K562 (cell line): ENCODE data around the gene NUP153. TPM values are rescaled to one million over a fixed set of nuclear protein-coding genes. Genes with fewer than 3 reads are reported as not detected.

Experiments used
- ATAC-seq: fragments of 200-7000 bp; cut with Tn5 transposase; 3 replicates; pipeline ENCODE4 v1.9.1; 2020; ENCODE audit warnings: moderate library complexity
- BruUV-seq: library from RNA; stranded (reverse); fragments of 400-500 nt; replicated peaks from 2 replicates; lab custom pipeline; 2021; lab: Mats Ljungman, UMichigan
- CTCF ChIA-PET: fragments of 300-600 bp; formaldehyde crosslinking; extraction: SDS; loops from one replicate; lab custom pipeline; 2021; ENCODE audit warnings: low intra/inter-chr PET ratio; lab: Yijun Ruan, JAX
- POLR2A ChIA-PET: fragments of 300-600, 350-650 bp; sonication (Branson Sonifier 250); formaldehyde crosslinking; extraction: SDS; loops from one replicate; lab custom pipeline; 2021; ENCODE audit warnings: antibody characterized with exemption, inconsistent platforms; lab: Yijun Ruan, JAX
- DNase-seq, 4 experiments: peaks; one replicate each; pipeline versions ENCODE4 v3.0.0 to v3.0.0-alpha.2; 2011 to 2018; ENCODE audit warnings: low spot score in 3 of 4, mixed read lengths in 3 of 4; ENCODE audit errors: extremely low read depth in 1 of 4
- FAIRE-seq: peaks from 2 replicates; lab custom pipeline; 2011; peaks lifted over from hg19 to GRCh38; lab: Jason Lieb, UNC
- H2AFZ ChIP-seq: 2 replicates; pipeline ENCODE4 v1.6.0; 2011; ENCODE audit warnings: low read depth, low read length, control low read depth, inconsistent platforms
- H3K27ac ChIP-seq: fragments of 200-600 bp; 3 replicates; pipeline ENCODE4 v1.8.0; 2011; ENCODE audit warnings: low read depth, mild to moderate bottlenecking, control low read depth, inconsistent platforms, low read length, moderate library complexity, mixed read lengths; ENCODE audit errors: extremely low read depth
- H3K27me3 ChIP-seq, 2 experiments: fragments of 300-600 bp in 1 of 2; 2 replicates in 1 of 2; 3 replicates in 1 of 2; pipeline versions ENCODE4 v1.6.0 to v1.8.0; 2011; ENCODE audit warnings: inconsistent platforms in 2 of 2, low read length in 2 of 2, mild to moderate bottlenecking in 1 of 2, mixed read lengths in 1 of 2, moderate library complexity in 1 of 2; ENCODE audit not compliant: control insufficient read depth in 2 of 2, insufficient read depth in 2 of 2
- H3K36me3 ChIP-seq: fragments of 300-600 bp; 3 replicates; pipeline ENCODE4 v1.8.0; 2011; ENCODE audit warnings: mild to moderate bottlenecking, low read length, inconsistent platforms; ENCODE audit not compliant: control insufficient read depth, insufficient read depth
- H3K4me1 ChIP-seq, 2 experiments: fragments of 200-600 bp in 1 of 2; replicated peaks in 1 of 2; 2 replicates in 1 of 2; 3 replicates in 1 of 2; pipeline versions ENCODE4 v1.5.1 to v1.8.0; 2011; ENCODE audit warnings: inconsistent platforms in 2 of 2, low read length in 2 of 2, mild to moderate bottlenecking in 1 of 2, mixed read lengths in 1 of 2, moderate library complexity in 1 of 2; ENCODE audit not compliant: control insufficient read depth in 2 of 2, insufficient read depth in 2 of 2
- H3K4me2 ChIP-seq: 2 replicates; pipeline ENCODE4 v1.6.1; 2011; ENCODE audit warnings: low read length, control low read depth, inconsistent platforms, mixed read lengths; ENCODE audit not compliant: insufficient read depth
- H3K4me3 ChIP-seq: fragments of 200-600 bp; sonication (generic), shearing (Covaris generic); 2 replicates; pipeline ENCODE4 v1.5.1; 2016; ENCODE audit warnings: control low read depth, inconsistent platforms
- H3K79me2 ChIP-seq: fragments of 200-600 bp; 3 replicates; pipeline ENCODE4 v1.8.0; 2011; ENCODE audit warnings: low read length, inconsistent platforms; ENCODE audit not compliant: control insufficient read depth, insufficient read depth
- H3K9ac ChIP-seq, 2 experiments: 2 replicates each; pipeline versions ENCODE4 v1.6.0 to v1.6.1; 2011; ENCODE audit warnings: low read depth in 2 of 2, low read length in 2 of 2, control low read depth in 1 of 2, inconsistent platforms in 1 of 2, mild to moderate bottlenecking in 1 of 2, mixed read lengths in 1 of 2; ENCODE audit not compliant: insufficient read depth in 1 of 2
- H3K9me1 ChIP-seq: one replicate; pipeline ENCODE4 v1.6.0; 2011; ENCODE audit warnings: inconsistent platforms, mild to moderate bottlenecking, low read length, moderate library complexity; ENCODE audit not compliant: control insufficient read depth, insufficient read depth
- H3K9me3 ChIP-seq: replicated peaks from 2 replicates; pipeline ENCODE4 v1.5.1; 2011; ENCODE audit warnings: low read depth, low read length, inconsistent platforms; ENCODE audit not compliant: control insufficient read depth, insufficient read depth
- H4K20me1 ChIP-seq: replicated peaks from 2 replicates; pipeline ENCODE4 v1.6.1; 2011; ENCODE audit warnings: low read length, inconsistent platforms, mixed read lengths; ENCODE audit not compliant: control insufficient read depth, insufficient read depth
- KLF1 ChIP-seq: fragments of 450-650 bp; IDR thresholded peaks from 2 replicates; pipeline ENCODE4 v1.6.1; 2016; ENCODE audit warnings: missing genetic modification characterization, missing compliant biosample characterization
- NFIC ChIP-seq: fragments of 450-650 bp; IDR thresholded peaks from 2 replicates; pipeline ENCODE4 v1.6.1; 2017; ENCODE audit warnings: mild to moderate bottlenecking, inconsistent platforms
- POLR3G ChIP-seq: IDR thresholded peaks from 2 replicates; pipeline ENCODE4 v1.6.1; 2011; ENCODE audit not compliant: insufficient read length, insufficient replicate concordance; ENCODE audit errors: extremely low read depth
- TAF15 ChIP-seq: fragments of 200-400 bp; formaldehyde crosslinking; IDR thresholded peaks from 2 replicates; pipeline ENCODE4 v1.6.1; 2017; ENCODE audit warnings: mild to moderate bottlenecking, low read depth, low read length, moderate library complexity
- XRCC3 ChIP-seq: fragments of 450-650 bp; IDR thresholded peaks from 2 replicates; pipeline ENCODE4 v1.6.1; 2017; ENCODE audit warnings: mild to moderate bottlenecking, moderate library complexity
- ZFP1 ChIP-seq: fragments of 450-650 bp; formaldehyde crosslinking; IDR thresholded peaks from 2 replicates; pipeline ENCODE4 v1.4.0; 2020; ENCODE audit warnings: mild to moderate bottlenecking, mixed read lengths
- WGBS: fragments of 100-300 bp; shearing (Covaris generic); methylation state at CpG from one replicate; pipeline ENCODE4 v1.1.6; 2016; ENCODE audit warnings: low coverage, mixed read lengths; ENCODE audit not compliant: insufficient coverage; ENCODE audit errors: missing lambda C conversion rate; 5-methylcytosine and 5-hydroxymethylcytosine counted together
- in situ Hi-C: fragments of 300-500 bp; cut with MboI; formaldehyde crosslinking; loops from 4 replicates; pipeline ENCODE4 v1.15.0; 2018; ENCODE audit warnings: inconsistent platforms, mixed read lengths
- intact Hi-C: fragments of 100-400 bp; cut with micrococcal nuclease; formaldehyde crosslinking; loops from 2 replicates; pipeline ENCODE4 v1.14.2; 2022
- polyA plus RNA-seq, 8 experiments: library from polyadenylated mRNA; depleted of rRNA in 4 of 8; stranded (reverse) in 5 of 8; unstranded in 3 of 8; fragments of >200 nt; fragmentation: Nextera tagmentation in 2 of 8; fragmentation: Illumina TruSeq in 1 of 8; extraction: Ambion mirVana in 2 of 8; extraction: Trizol in 1 of 8; gene quantifications; 2 replicates each; pipeline versions ENCODE4 v1.2.1 to v1.2.3, GENCODE V29; 2011 to 2014; ENCODE audit warnings: inconsistent platforms in 1 of 8, missing spikeins in 1 of 8
- total RNA-seq, 7 experiments: library from RNA; depleted of rRNA in 6 of 7; stranded (reverse); fragments of >200 nt in 6 of 7; fragmentation: Illumina TruSeq in 2 of 7; extraction: Trizol in 2 of 7; gene quantifications; 2 replicates each; pipeline versions ENCODE4 v1.2.1 to v1.2.3, GENCODE V29; 2011 to 2021; ENCODE audit warnings: low replicate concordance in 1 of 7
- TF ChIP-seq, protein P1 (sequence below): sonication (generic); formaldehyde crosslinking; IDR thresholded peaks from 2 replicates; pipeline ENCODE4 v1.9.0; 2022; ENCODE audit warnings: mild to moderate bottlenecking, missing genetic modification reagents

NUP153 gene
- total and polyA plus RNA-seq, 9 of the 15 experiments (the other 6 are each of a cell fraction or from before 2014, with no cell fraction given): 21.9 to 110 (median 84.8) TPM

GRCh38 chr6:17583811-17584210 is 122.9 kb downstream of the NUP153 start:
- in situ Hi-C loops (no loop called here), intact Hi-C loops (loop anchor here (1.0 to 10.0 kb wide), 6 partner anchors 218 to 918 kb away; no protein-coding TSS in a partner anchor)
- no peaks in the 10 kb centered on the region for H3K79me2 ChIP-seq
- no peak for DNase-seq
- no TSS peak for BruUV-seq
- no peaks in the 10 kb centered on the region for H3K9me3 ChIP-seq
- peak overlapping the region; percentile 47; the same call in 1 of the 2 replicates for H2AFZ ChIP-seq
- H3K27me3 ChIP-seq: no peaks in the 10 kb centered on the region
- H3K4me3 ChIP-seq: no peak overlapping the region
- FAIRE-seq: no peak
- no peaks in the 10 kb centered on the region; a peak in 1 of 5 replicates for H3K4me1 ChIP-seq
- TF ChIP-seq NFIC: peak; percentile 49
- TF ChIP-seq XRCC3: no peak
- TF ChIP-seq TAF15: no peak
- TF ChIP-seq POLR3G: no peak
- TF ChIP-seq ZFP1 (CRISPR knock-in tag): no peak
- no peak for TF ChIP-seq KLF1
- TF ChIP-seq, protein P1, sequence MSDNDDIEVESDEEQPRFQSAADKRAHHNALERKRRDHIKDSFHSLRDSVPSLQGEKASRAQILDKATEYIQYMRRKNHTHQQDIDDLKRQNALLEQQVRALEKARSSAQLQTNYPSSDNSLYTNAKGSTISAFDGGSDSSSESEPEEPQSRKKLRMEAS (CRISPR knock-in tag): no peak
- no peak overlapping the region for H3K27ac ChIP-seq
- no peak overlapping the region for H3K4me2 ChIP-seq
- H3K9me1 ChIP-seq: no peaks in the 10 kb centered on the region
- H3K9ac ChIP-seq: no peak overlapping the region
- WGBS: under 1% methylated on average over 5 of the region's 5 CpGs
- no peaks in the 10 kb centered on the region for H3K36me3 ChIP-seq
- ChIA-PET POLR2A (no interaction called here), CTCF (interaction anchor here (0.7 to 5.2 kb wide), 9 partner anchors 12 to 921 kb away, joined by 3 to 63 read pairs (median 5); no protein-coding TSS in a partner anchor)
- ATAC-seq: no peak; the same call in 2 of the 3 replicates
- no peaks in the 10 kb centered on the region for H4K20me1 ChIP-seq
